ENCODE results near the gene TMEM80. TPM values are rescaled to one million over a fixed set of nuclear protein-coding genes. Genes with fewer than 3 reads are reported as not detected.
"Not testable (repeated sequence)": the region's sequence is repeated elsewhere in the genome, so short reads cannot be mapped to it uniquely, and the experiment has no call there.

TMEM80 gene
- total RNA-seq, 1 donor from 2014 or later: 8.5 TPM

DNA sequence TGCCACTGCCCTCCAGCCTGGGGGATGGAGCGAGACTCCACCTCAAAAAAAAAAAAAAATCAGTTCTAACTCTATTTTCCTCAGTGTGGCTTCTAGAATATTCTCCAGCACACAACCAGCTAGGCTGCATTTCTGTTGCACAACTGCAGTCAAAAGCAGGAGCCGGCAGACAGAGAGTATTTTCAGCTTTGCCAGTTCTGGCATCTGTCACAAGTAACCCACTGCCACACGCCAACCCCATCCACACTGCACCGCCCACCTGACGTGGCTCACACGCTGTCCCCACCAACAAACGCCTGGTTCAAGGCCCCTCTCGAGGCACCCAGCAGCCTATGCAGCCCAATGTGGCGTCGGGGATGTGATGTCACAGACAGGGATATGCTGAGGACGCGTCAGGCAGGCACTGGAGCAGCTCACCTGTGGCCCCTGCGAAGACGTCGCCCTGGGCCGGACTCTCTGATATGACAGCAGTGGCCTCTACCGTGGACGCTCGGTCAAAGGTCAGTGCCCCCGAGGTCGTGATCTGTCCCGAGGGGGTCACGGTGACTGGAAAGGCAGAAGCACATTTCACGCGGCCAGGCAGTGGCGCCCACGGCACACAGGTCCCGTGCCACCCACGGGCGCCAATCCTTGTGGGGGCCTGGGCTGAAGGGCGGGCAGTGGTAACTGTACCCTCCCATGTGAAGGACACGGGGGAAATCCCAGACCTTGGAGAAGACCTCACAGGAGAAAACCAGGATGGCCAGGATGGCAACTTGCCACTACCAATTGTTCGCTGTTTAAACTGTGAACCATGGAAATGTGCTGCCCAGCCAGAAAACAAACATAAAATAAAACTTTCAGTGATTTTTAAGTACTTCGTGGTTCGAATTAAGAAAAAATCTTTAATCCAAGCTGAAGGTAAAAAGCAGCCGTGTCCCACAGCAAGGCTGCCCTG is 16.1 kb upstream of the TMEM80 start:
- no peak for DNase-seq (ENCODE audit: low read depth in 2 of 2)

GRCh38 chr11:680476-680875 is 15.1 kb upstream of the TMEM80 start:
- peak in 1 of 2 donors; percentile 32 for DNase-seq (ENCODE audit: low read depth in 2 of 2)

DNA sequence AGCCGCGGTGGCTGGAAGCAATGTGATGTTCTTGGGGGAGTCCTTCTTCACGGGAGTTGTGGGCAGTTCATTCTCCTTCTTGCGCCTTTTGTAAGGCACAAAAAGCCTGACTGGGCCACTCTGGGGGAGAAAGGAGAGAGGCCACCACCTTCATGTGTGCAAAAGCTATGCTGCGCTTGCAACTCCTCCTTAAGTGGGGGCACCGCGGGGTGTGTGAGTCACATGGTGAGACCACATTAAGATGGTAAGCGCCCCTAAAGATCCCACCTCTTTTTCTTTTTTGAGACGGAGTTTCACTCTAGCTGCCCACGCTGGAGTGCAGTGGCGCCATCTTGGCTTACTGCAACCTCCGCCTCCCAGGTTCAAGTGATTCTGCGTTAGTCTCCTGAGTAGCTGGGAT is 14.6 kb upstream of the TMEM80 start:
- DNase-seq (ENCODE audit: low read depth in 2 of 2): no peak

GRCh38 chr11:686451-687243 is 9.0 kb upstream of the TMEM80 start:
- DNase-seq (ENCODE audit: low read depth in 2 of 2): no peak

- no peak for DNase-seq (ENCODE audit: low read depth in 2 of 2)
These were observed 7.9 kb upstream of the TMEM80 start for GRCh38 chr11:687751-688150.

DNA sequence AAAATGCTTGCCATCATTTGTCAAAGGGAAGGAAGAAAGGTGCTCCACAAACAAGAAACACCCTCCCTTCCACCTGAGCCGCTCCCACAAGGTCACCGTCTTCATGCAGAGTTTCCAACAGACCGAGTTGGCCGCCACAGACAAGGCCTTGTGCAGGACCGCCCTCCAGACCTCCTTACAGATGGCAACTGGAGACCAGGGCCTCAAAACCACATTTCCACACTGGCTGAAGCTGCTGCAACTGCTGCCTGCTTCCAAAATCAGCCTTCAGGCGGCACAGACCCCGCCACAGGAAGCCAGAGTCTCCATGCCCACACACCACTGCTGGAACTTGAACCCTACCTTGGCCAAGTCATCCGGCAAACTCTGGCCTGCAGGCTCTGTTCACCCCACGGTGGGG is 6.9 kb upstream of the TMEM80 start:
- DNase-seq (ENCODE audit: low read depth in 2 of 2): no peak

DNA sequence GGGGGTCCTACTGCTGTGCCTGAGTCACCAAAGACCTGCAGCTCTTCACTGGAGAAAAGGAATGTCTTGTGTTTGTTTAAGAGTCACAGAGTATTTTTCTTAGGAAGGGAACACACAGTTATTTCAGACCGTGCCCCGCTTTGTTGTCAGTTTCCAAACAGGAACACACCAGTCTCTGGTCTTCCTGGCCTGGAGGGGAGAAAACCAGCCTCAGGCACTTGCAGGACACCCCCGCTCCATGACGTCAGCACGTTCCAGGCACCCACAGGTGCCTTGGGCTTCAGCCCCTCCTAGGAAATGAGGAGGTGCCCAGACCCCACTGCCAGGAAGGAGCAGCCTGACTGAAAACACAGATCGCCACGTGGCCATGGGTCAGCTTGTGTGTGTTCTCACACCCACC is 6.0 kb upstream of the TMEM80 start:
- peak; percentile 15 to 40 for DNase-seq (ENCODE audit: low read depth in 2 of 2)

DNA sequence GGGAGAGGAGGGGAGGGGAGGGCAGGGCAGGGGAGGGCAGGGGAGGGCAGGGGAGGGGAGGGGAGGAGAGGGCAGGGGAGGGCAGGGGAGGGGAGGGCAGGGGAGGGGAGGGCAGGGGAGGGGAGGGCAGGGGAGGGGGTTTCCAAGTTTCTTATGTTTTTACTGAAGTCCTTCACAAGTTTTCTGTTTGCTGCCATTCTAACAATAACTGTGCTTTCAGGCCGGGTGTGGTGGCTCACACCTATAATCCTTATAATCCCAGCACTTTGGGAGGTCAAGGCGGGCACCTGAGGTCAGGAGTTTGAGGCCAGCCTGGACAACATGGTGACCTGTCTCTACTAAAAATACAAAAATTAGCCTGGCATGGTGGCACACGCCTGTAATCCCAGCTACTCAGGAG is 5.4 kb upstream of the TMEM80 start:
- not testable (repeated sequence) for DNase-seq (ENCODE audit: low read depth in 2 of 2)

DNA sequence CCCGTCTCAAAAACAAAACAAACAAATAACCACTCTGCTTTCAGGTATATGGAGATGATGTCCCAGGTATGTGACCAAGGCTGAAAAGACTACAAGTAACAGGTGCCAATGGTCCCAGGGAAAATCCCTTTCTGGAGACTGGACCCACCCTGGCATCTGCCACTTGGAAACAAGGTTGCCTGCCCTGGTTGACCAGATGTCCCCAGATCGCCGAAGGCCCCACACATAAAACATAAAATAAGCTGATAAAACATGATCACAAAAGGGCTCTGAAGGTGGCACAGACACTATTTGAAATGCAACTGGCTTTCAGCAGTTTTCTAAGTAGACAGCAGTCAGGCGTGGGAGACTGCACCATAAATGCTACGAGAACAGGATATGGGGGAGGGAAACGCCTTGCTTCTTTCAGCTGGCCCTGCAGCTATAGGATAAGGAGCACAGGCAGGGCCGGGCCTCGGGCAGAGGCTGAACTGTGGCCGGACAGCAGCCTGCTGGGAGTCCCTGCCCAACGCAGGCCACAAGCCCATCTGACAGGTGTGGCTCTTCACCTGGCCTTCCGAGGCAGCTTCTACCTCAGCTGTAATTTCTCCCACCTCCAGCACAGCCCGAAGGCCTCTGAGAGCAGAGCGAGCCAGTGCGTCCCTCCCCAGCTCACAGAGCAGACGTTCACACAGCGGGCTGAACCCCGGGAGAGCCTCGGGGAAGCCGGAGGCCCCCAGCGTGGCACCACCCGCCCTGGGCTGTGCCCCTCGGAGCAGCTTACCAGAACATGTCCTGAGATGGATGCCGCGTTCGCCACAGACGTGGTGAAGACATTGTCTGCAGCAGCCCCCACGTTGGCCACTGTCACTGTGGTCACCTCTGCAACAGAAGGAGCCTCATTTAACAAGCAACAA is 4.6 kb upstream of the TMEM80 start:
- no peak for DNase-seq (ENCODE audit: low read depth in 2 of 2)

- no peak for DNase-seq (ENCODE audit: low read depth in 2 of 2)
These were observed 3.7 kb upstream of the TMEM80 start for GRCh38 chr11:691710-692590.

DNA sequence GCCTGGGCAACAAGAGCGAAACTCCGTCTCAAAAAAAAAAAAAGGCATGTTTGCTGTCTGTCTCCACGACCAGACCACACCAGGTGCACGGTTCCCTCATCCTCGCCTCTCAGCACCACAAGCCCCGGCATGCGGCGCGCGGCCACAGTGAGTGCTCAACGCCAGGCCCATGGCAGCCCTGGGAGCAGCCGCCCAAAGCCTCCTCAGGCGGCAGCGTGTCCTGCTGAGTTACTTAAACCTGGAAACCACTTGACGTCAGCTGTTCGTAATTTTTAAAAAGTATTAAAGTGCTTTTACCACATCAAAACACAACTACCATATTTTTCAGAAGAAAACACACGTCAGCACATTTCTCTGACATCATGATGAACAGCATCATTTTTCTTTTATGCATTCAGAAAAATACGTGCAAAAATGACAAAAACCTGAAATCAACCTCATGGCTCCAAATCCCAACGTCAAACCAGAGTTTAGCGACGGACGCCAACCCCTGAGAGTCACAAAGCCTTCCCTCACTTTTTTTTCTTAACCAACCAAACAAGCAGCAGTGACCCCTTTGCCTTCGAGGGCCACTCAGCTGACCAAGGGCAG is 2.7 kb upstream of the TMEM80 start:
- no peak for DNase-seq (ENCODE audit: low read depth in 2 of 2)

- no peak for DNase-seq (ENCODE audit: low read depth in 2 of 2)
These were observed 2.2 kb upstream of the TMEM80 start for GRCh38 chr11:693415-693831.

- DNase-seq (ENCODE audit: low read depth in 2 of 2): no peak
These were observed 1.6 kb upstream of the TMEM80 start for GRCh38 chr11:693887-694562.

GRCh38 chr11:694563-695287 is 891 bp upstream of the TMEM80 start, which contains the start of gene DEAF1:
TSS of gene DEAF1 (minus strand) at chr11:695222. CDS start at chr11:695047, 175 bp downstream.
- DNase-seq (ENCODE audit: low read depth in 2 of 2): peak; percentile 98

- no peak for DNase-seq (ENCODE audit: low read depth in 2 of 2)
These were observed 403 bp upstream of the TMEM80 start for GRCh38 chr11:695288-695537.

DNA sequence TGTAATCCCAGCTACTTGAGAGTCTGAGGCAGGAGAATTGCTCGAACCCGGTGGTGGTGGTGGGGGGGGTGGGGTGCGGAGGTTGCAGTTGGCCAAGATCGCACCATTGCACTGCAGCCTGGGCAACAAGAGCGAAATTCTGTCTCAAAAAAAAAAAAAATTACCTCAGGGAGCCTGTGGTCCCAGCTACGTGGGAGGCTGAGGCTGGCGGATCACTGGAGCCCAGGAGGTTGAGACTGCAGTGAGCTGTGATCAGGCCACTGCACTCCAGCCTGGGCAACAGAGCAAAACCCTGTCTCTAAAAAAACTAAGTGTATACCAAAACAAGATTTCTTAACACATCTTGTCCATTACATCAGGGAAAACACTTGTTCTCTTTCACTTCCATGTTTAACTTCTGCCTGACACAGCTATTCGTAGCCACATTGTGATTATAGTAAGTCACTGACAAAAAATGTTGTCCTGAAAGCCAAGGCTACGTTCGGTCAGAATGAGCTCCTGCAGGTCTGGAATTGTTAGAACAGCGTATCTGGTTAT is 1.4 kb downstream of the TMEM80 start:
- no peak for DNase-seq (ENCODE audit: low read depth in 2 of 2)

DNA sequence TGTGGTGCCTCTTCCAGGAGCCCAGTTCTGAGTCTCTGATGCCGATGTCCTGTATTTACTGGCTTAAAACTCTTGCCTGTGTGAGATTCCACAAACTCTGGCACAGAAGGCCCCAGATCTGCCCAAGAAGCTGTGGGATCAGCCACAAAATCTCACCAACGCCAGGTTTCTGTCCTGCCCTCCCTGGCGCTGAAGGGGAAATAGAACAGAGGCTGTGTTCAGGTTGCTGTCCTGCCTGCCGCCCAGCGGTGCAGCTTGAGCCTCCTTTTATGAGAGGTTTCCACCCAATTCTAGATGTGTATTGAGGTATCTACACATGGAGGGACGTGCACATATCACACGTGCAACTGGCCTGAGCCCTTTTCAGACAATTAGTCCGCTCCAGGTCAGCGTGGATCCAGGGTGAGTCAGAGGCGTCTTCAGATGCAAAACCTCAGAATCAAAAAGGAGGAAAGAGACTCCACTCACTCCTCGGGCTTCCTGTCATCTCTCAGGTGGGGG is 2.2 kb downstream of the TMEM80 start:
- peak in 1 of 2 donors; percentile 39 for DNase-seq (ENCODE audit: low read depth in 2 of 2)

DNA sequence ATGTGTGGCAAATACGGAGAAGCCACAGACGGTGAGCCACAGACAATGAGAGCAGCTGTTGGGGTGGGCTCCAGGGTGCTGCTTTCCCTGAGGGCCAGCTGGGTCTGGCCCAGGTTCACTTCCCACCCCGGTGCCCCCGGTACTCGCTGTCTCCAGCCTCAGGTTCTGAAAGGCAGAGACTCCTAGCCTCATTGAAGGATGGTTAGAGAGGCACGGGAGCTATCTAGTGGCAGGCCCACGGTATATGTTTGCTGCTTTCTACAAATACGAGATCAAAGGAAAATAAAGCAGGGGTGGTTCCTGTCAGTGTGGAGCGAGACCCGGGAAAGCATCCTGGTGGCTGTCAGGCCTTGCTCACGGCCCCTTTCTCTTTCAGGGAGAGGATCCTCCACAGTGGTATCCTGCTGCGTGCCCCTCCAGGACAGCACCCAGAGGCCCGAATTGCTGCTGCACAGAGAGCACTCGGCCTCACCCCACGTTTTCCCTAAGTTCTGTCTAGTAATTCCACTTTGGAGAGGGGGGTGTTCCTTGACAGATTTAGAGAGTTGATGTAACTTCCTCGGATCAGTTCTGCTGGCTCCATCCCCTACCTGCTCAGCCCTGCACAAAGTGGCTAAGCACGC is 3.0 kb downstream of the TMEM80 start:
- DNase-seq (ENCODE audit: low read depth in 2 of 2): no peak
